ENCODE results near the gene CDK9.

- TF ChIP-seq CTCF (IDR thresholded peaks at IDR 0.05) (no peak), POLR2A (IDR thresholded peaks at IDR 0.05) (no peak)
These were observed 36.6 kb upstream of the CDK9 start for GRCh38 chr9:127749090-127749787.
